IPS-11a (cell line): ENCODE results near the gene HUS1B.
"Not testable (repeated sequence)": the region's sequence is repeated elsewhere in the genome, so short reads cannot be mapped to it uniquely, and the experiment has no call there.

Source experiments
- H3K4me3 ChIP-seq: one replicate; pipeline ENCODE4 v1.5.1; 2013; ENCODE audit warnings: low read depth, low read length, control low read depth

The HUS1B gene

DNA sequence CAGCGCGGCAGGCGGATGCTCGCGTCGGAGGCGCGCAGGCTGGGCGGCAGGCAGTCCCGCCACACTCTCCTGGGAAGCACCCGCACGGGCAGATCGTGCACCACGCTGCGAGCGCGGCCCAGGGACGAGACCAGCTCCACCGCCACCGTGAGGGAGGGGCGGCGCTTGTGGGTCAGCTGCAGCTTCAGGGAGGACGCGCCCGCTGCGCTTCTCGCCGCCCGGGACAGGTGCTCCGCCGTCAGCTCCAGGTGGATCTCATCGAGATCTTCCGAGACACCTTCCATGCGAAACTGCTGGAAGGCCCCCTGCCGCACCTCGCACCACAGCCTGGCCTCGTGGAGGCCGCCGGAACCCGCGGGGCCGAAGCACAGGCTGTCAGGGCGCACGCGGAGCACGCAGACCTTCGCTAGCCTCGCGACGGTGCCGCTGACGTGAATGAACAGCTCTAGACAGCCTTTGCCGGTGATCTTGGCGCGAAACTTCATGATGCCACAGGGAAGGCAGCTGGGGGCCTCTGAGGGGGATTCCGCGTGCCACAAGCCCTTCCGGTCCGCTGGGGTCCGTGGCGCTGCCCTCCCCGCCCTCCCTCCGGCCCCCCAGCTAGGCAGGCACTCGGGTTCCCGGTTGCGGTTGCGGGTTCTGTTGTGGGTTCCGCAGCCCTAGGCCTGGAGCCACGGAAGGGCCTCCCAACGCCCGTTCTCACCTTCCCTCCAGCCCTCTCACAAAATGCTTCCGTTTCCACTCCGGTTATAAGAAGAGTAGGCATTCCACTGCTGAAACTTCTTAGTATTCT lies at the start of gene HUS1B:
HUS1B (minus strand) TSS at position 641 of the 793 bp plus-strand sequence; CDS start at position 485, 156 bp downstream.
- no peak within 1 kb of the TSS for H3K4me3 ChIP-seq

DNA sequence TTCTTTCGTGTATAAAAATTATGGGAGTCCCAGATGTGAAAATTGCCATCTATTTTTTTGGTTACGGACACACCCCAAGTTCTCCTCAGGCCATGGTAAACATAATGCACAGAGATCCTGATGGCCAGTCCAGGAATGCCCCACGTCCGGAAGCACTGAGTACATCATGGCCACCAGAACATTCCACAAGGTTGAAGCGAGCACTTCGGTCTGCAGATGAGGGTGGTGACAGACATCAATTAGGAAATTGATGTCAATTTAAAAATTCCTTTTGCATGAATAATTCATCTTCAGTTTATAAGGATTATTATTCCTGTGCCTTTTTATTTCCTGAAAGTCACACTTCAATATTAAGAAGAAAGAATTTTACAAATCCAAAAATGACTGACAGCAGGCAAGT lies 49.2 kb upstream of the HUS1B start:
- no peak overlapping the region for H3K4me3 ChIP-seq

DNA sequence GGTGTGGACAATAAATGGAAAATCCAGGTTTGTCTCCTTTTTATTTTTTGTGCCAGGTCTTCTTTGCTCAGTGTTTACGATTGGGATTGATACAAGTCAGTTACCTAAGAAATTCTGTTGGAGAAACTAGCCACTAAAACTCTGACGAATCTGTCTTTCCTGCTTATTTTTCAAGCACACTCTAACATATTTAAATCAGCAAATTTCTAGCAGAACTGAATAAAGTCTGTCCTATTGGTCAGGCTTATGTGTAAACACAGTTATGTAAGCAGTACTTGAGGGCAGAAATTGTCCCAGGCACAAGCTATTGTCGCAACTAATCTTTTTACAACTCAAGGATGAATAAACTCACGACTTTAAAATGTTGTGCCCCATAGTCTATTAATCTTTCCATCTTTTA lies 48.1 kb upstream of the HUS1B start:
- H3K4me3 ChIP-seq = no peak overlapping the region

DNA sequence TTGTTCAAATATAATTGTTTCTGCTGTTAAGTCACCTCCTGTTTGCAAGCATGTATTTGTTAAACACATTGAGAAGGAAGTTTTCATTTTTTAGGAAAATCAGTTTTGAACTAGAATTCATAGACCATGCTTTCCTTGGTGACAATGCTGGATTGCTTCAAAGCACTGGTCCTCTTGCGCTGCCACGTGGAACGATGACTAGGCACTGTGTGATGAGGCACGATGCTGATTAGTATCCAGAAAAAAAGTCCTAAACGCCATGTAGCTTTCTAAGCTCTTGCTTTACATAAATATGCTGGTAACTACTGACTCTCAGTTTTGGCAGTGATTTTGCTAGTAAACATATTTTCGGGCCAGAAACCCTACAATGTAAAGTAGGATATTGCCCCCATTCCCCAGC lies 47.1 kb upstream of the HUS1B start:
- H3K4me3 ChIP-seq = no peak overlapping the region

DNA sequence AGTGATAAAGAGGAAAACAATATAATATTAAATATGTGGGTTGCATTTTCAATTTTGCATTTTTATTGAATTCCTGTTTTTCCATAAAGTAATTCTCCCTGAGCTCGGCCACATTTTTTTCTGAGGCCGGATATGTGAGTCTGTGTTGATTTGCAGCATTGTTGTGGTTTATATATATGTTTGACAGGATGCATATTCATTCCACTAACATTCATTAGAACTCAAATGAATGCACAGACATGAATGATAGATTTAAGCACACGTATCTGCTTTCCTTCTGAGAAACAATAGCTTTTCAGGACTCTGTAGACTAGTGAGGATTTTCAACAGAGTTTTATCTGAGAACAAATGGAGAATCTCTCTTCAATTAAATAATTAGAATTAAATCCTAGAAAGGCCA lies 46.7 kb upstream of the HUS1B start:
- no peak overlapping the region for H3K4me3 ChIP-seq

DNA sequence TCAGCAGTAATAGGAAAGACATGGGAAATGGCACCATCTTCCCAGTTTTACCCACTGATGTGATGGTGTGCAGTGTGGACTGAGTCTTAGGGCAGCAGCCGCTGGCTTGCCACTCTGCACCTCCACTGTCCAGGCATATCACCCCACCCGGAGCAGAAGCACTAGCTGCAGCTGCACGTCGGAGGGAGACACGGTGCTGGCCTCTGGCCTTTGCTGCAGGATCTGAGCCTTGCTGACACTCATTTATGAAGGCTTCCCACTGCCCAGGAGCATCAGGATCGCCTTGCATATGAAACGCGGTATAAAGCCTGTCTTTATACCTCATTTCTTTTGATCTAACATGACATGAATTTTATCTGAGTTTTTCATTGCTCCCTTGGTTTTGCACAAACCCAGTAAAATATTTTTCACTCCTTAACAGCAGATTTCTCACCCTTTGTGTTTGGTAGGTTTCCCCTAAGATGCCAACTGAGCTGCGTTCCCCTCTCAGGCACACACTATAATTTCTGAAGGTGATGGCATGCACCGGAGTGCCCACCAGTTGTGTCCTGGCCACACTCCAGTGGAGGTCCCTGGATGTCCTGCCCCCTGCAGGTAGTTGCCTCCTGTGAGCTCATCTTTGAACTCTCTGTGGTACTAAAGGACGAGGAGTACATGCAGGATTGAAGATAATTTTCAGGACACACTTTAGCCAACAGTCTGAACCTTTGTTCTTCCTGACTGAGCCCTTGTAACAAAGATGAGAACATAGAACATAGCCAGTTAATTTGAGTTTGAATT lies 45.0 kb upstream of the HUS1B start:
- no peak overlapping the region for H3K4me3 ChIP-seq

DNA sequence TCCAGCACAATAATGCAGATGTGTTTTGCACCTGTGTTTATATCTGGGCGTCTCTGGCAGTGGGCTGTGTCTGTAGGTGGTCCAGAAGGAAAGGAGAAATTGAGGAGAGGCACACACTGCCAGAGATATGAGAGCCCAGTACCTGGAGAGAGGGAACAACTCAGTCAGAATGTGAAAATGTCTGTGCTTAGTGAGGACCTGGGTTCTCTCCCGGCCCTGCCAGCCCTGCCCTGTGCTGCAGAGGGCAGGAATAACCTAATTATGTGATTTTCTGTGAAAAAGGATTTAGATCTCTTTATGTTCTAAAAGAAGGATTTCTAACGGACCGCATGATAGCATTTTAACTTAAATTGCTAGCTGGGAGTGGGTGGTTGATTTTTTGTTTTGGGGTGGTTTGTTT lies 44.3 kb upstream of the HUS1B start:
- no peak overlapping the region for H3K4me3 ChIP-seq

DNA sequence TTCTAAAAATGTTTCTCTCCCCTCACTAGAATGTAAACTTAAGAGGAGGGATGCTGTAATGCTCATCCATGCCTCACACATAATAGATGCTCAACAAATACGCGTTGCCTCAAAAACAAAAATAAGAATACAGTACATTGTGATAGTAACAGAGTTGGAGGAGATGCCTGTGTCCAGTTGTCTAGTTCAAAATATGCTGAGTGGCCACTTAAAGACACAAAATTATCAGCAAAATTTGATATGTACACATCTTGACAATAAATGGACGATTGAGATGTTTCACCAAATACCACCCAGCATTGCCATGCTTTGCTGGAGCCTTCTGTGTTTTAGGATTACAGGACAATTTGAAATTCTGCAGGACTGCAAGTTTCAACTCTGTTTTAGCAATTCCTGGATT lies 43.6 kb upstream of the HUS1B start:
- H3K4me3 ChIP-seq = no peak overlapping the region

DNA sequence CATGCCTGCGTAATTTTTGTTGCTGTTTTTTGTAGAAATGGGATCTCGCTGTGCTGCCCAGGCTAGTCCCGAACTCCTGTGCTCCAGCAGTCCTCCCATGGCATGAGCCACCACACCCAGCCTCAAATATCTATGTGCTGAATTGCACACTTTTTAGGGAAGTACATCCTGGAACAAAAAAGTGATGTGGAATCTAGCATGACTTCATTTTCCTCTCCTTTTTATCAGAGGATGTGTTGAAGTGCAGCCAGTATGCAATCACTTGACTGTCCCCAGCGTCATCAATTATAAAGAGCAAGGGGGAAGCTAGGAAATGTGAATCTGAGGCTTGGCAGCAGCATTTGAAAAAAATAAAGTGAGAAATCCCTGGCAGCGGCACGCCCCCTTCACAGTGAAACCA lies 42.4 kb upstream of the HUS1B start:
- no peak overlapping the region for H3K4me3 ChIP-seq

DNA sequence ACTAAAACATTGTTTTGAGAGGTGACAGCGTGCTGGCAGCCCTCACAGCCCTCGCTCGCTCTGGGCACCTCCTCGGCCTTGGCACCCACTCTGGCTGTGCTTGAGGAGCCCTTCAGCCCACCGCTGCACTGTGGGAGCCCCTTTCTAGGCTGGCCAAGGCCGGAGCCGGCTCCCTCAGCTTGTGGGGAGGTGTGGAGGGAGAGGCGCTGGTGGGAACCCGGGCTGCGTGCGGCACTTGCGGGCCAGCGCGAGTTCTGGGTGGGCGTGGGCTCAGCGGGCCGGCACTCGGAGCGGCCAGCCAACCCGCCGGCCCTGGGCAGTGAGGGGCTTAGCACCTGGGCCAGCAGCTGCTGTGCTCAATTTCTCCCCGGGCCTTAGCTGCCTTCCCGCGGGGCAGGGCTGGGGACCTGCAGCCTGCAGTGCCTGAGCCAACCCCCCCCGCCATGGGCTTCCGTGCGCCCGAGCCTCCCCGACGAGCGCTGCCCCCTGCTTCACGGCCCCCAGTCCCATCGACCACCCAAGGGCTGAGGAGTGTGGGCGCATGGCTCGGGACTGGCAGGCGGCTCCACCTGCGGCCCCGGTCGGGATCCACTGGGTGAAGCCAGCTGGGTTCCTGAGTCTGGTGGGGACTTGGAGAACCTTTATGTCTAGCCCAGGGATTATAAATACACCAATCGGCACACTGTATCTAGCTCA lies 37.7 kb upstream of the HUS1B start:
- not testable (repeated sequence) for H3K4me3 ChIP-seq

DNA sequence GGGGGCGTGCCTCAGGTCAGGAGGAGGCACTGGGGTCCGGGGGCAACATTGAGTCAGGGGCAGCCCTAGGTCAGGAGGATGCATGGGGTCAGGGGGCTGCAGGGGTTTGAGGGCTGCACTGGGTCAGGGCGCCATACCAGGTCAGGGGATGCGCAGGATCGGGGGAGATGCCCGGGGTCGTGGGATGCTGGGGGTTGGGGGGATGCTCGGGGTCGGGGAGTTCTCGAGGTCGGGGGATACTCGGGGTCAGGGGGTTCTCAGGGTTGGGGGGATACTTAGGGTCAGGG lies 36.8 kb upstream of the HUS1B start:
- peak overlapping the region; percentile 85 for H3K4me3 ChIP-seq

DNA sequence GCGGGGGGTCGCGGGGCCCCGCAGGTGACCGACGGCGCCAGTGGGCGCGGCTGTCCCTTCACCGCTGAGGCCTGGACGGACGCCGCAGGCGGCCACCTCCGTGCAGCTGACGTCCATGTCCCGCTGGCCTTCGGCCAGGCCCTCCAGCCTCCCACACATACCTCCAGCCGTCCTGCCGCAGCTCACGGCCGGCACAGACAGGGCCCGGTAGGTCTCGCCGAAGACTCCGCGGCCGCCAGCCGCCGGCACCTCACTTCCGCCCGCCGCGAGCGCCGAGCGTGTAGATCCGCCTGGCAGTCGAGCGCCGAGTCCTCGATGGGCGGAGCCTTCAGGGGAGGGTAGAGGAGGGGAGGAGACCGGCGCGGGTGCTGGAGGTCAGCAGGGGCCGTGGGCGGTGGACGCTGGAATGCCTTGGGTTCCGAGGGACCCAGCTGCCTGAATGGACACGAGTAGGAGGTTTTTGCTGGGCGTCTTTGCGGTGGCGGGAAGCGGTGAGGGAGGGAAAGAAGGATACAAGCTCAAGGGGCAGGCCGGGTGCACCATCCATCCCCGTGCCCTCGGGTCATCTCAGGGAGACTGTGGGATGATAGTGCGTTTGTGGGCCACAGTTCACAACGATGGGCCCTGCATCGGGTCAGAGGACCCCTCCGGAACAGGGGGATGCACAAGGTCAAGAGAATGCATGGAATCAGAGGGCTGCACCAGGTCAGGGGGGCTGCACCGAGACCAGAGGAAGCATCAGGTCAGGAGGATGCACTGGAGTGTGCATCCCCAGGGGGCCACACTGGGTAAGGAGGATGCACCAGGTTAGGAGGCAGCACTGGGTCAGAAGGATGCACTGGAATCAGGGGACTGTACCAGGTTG lies 36.2 kb upstream of the HUS1B start, which contains the start of gene EXOC2:
EXOC2 (minus strand) TSS at position 282 of the 865 bp plus-strand sequence. CDS start 55,321 bp downstream, outside the sequence.
- peak within 1 kb of the TSS; percentile 85 for H3K4me3 ChIP-seq

DNA sequence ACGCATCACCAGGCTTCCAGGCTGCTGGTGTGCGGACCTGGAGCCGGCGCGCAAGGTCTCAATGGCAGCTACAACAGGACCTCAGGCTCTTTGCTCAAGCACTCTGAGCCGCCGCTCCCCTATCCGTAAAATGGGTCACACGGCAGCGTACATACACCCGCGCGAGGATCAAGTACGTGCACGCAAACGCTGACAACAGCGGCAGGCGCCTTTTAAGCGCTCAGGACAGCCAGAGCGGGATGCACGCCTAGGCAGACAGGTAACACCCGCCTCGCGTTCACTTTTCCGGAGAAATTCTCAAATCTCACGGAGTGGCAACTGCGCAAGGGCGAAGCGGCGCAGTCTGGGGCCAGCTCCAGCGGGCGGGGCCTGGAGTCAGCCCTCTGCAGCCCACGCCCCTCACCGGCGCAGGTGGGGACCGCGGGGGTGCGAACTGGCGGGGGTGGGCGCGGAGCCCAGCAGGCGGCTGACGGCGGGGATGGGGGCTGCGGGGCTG lies 35.5 kb upstream of the HUS1B start:
- peak overlapping the region; percentile 85 for H3K4me3 ChIP-seq

DNA sequence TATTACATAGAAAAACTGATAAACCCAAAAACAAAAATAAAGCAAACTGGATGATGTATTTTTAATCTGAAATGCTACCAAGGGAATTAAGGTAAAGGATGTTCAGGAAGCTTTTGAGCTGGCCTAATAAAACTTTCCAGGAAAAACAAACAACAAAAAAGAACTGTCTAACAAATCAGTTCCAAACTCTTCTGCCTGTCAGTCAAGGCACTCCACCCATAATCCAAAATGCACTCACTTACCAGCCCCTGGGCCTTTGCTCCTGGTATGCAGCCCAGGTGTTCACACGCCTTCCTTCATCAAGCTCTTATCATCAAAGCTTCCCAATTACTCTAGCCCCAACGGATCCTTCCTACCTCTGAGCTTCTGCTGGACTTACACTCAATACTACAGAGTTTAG lies 32.3 kb upstream of the HUS1B start:
- no peak overlapping the region for H3K4me3 ChIP-seq

DNA sequence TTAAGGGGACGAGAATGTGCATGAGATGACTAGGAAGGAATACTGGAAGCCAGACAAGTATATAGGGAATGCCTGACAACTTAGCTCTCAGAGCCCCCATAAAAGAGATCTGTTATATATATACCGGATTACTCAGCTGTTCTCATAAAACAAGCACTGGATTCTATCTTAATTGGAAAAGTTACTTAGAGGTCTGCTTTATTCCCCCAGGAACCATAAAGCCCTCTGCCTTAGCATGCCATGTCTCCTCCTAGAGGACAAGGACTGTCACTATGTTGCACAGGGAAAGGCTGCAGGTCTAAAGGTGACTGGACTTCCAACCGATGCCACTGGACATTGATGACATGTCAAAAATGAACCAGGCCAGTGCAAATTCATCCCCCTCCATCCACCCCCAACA lies 29.6 kb upstream of the HUS1B start:
- no peak overlapping the region for H3K4me3 ChIP-seq

DNA sequence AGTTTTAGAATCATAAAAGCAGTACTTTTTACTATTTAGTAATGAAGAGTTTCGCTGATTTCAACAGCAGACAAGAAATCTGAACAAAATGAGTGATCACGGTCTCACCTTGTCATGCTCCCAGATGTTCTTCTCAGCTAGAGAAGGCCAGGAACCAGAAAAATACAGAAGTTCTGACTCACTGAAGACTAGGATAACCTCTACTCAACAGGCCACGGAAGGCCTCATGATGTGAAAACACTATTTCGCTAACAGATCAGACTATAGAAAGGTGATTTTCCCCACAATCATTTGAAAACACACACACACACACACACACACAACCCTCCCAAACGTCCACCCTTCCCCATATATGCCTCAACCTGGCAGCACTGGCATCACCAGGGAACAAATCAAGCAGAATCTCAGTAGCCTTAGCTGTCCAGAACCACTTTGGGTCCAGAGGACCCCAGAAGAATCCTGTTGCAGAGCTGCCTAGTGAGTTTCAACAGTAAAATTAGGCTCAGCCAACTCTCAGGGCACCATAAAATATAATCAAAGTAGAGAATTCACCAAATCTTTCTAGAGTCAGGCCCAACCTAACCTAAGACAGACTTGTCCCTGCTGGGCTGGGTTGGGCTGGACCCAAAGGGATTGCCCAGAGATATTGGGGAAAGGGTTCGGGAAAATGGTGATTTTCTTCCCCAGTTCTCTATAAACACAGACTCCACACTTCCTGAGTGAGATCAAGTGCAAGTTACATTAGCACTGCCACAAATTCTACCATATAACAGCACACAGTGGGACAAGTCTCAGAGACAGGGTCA lies 28.1 kb upstream of the HUS1B start:
- no peak overlapping the region for H3K4me3 ChIP-seq

DNA sequence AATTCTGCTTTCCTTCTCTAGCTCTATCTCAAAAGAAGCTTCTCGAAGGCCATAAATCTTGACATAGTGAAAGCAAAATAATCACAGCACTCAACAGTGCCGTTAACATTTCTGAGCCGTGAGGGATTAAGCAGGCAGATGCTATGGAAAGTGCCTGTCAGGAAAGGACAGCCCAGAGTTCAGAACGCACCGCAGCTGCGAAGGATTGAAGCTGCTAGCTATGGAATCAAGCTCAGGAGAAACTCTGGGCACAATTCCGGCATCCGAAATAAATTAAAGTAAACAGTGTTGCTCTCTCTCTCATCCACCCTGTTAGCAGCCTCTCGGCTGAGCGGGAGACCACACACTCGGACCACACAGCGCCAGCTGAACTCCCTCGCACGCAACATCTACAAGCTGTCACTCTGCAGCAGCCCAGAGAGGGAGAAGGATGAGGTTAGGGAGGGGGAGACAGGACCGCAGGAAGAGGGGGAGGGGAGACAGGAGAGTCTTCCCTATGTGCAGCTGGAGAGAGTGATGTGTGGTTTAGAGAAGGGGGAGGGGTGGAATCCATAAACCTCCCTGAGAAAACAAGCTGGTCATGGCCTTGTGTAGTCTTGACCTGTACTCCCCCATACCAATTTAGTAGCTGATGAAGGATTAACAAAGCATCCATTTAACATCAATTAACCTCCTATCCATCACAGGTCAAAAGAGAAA lies 27.0 kb upstream of the HUS1B start:
- H3K4me3 ChIP-seq = peak overlapping the region; percentile 30

DNA sequence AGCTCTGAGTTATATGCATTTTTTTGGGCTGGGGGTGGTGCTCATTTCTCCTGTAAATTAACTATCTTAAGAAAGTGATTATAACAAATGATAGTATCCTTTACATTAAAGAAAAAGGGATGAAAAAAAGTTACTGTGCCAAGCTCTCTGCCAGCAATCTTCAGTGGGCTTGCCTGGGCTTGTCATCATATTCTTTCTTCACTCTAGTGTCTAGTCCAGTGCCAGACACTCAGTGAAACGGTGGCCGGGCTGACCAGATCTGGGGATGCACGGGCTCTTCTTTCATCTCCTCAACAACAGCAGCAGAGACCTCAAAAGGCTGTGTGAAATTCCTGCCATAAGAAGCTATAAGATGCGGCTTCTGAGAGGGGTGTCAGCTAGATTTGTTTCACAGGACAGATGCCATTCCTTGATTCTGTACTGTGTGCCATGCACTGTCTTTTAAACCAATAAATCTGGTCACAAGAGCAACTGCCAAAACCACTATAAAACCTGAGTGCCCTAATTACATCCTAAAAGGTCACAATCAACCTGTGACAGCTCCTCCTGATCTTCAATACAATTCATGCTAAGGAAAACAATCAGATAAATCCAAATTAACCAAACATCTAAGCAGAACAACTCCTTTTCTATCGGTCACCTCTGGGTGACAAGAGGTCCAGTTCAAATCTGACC lies 23.9 kb upstream of the HUS1B start:
- no peak overlapping the region for H3K4me3 ChIP-seq

DNA sequence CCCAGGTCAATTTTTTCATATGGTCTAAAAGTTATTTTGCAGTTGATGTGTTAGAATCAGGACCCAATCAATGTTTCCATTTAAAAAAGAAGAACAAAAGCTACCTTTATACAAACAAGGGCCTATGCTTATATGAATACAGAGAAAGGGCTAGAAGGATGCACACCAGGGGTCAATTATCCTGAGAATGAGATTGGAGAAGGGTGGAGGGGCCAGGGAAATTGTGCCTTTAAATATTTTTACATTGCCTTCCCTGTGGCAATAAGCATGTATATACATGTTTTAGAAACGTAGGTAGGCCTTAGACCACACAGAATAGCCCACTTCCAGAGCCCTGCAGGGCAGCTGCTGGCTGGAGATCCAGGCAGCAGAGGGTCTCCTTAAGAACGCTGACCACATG lies 23.4 kb upstream of the HUS1B start:
- no peak overlapping the region for H3K4me3 ChIP-seq
